C4-2B (cell line): Measurements from ENCODE around the gene SH3RF1.

ENCODE experiments used
- ZFX ChIP-seq: fragments of 450-650 bp; IDR thresholded peaks from 2 replicates; pipeline ENCODE4 v1.6.1; 2017
- TF ChIP-seq, protein P1 (sequence below): fragments of 450-650 bp; conservative IDR thresholded peaks from 2 replicates; pipeline ENCODE4 v1.5.1; 2017; ENCODE audit warnings: mild to moderate bottlenecking

DNA sequence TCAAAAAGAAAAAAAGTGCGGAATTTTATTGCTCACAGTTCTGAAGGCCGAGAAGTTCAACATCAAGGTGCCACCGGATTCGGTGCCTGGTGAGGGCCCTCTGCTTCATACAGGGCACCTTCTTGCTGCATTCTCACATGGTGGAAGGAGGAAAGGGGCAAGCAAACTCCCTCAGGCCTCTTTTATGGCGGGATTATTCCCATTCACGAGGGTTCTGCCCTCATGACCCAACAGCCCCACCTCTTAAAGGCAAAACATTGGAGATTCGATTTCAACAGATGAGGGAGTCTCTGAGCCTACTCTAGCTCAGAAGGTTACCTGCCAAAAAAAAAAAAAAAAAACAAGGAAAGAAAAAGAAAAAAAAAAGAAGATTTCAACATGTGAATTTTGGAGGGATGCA, 196.6 kb downstream of the SH3RF1 start:
- TF ChIP-seq, protein P1, sequence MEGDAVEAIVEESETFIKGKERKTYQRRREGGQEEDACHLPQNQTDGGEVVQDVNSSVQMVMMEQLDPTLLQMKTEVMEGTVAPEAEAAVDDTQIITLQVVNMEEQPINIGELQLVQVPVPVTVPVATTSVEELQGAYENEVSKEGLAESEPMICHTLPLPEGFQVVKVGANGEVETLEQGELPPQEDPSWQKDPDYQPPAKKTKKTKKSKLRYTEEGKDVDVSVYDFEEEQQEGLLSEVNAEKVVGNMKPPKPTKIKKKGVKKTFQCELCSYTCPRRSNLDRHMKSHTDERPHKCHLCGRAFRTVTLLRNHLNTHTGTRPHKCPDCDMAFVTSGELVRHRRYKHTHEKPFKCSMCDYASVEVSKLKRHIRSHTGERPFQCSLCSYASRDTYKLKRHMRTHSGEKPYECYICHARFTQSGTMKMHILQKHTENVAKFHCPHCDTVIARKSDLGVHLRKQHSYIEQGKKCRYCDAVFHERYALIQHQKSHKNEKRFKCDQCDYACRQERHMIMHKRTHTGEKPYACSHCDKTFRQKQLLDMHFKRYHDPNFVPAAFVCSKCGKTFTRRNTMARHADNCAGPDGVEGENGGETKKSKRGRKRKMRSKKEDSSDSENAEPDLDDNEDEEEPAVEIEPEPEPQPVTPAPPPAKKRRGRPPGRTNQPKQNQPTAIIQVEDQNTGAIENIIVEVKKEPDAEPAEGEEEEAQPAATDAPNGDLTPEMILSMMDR, result no peak
- no peak for TF ChIP-seq ZFX
